GM18526 (cell line): Measurements from ENCODE around the gene NEK7.

Experiments
- POLR2A ChIP-seq: IDR thresholded peaks from 3 replicates; pipeline ENCODE4 v1.6.1; 2011; ENCODE audit not compliant: insufficient read length; ENCODE audit errors: extremely low read depth

The NEK7 gene

DNA sequence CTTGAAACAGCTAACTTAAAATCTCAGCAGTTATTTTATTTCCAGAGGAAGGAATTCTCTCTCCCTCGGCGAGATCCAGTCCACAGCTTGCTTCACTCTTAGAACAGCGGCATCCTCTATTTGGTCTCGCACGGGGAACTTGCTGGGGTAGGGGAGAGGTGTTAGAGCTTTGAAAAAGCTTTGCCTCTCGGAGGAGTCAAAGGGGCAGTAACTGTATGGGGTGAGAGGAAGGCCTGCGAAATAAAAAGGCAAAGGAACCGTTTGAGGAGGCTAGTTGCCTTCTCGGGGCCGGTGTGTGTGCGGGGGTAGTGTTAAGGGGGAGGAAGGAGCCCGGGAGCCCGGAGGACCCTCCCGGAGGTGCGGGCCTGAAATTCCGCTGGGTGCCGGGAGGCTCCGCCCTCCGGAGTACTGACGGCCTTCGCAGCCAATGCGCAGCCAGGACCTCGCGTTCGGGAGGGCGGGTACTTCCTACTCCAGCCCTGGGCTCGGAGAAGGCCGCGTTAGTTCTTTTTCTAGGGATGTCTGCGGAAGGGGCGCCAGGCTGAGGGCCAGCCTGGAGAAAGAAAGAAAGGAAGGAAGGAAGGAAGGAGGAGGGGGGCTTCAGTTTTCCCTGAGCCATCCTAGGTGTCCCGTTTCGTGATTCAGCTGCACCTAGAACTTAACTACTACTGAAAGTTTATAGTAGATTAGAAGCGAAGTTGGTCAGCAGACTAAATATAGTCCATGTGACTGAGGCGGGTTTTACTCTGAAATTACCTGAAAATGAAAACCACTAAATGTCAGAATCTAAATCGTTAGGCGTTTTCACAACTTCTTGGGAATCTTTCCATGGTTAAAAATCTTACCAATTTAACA is 2.2 kb downstream of the NEK7 start:
- peak; percentile 74 for TF ChIP-seq POLR2A

DNA sequence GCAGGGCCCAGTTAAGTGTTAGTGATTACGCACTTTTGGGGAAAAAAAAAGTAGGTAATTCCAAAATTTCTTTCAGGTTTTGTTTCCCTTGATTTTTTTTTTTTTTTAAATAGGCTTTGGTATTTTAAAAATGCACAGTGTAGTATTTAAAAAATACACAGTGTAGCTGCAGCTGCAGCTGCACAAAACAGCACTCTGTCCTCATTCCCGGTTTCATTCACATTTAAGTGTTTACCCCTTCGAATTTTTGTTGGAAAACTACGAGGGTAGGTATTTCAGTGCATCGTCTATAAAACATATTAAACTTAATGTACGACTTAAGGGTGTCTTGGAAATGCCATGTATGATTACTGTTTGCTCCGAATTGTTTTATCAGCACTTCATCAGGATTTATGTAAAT is 3.4 kb downstream of the NEK7 start:
- no peak for TF ChIP-seq POLR2A

DNA sequence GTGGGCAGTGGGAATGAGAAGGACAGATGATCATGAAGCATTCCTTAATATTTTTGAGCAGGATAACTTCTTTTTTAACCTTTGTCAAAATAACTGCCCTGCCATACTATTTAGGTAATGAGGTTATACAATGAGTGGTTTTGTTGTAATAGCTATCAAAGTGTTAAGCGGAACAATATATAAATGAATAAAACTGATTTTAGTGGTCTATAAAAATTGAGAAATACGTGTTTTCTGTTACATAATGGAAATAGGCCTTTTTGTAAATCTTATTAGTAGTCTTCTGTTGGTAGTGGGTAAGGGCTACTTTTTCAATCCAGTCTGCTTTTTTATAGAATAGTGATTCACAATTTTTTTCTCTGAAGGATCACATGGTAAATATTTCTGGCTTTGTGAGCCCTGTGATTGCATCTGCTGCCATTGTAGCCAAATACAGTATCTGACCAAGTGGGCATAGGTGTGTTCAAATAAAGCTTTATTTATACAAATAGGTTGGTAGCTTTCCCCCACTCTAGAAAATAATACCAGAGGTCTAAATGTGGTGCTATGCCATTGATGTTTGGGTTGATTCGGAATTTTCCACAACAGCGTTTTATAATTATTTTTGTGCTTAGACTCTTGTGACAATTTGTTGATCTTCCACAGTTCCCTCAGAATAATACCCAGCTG is 4.3 kb downstream of the NEK7 start:
- TF ChIP-seq POLR2A = no peak

DNA sequence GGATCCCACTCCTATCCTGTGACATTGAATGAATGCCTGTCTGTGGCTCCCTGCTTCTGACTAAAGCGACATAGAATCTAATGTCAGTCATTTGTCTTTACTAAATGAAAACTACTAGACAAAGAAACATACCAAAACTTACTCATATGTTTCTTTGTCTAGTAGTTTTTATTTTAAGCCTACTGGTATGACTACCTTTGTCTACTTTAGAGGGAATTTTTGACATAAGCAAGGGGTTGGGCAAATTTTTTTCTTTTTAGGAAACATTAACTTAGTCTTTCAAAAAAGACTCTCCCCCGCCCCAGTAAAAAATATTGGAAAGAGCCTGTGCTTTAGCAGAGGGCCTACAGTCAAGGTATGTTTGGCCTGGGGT is 4.9 kb downstream of the NEK7 start:
- TF ChIP-seq POLR2A = no peak

DNA sequence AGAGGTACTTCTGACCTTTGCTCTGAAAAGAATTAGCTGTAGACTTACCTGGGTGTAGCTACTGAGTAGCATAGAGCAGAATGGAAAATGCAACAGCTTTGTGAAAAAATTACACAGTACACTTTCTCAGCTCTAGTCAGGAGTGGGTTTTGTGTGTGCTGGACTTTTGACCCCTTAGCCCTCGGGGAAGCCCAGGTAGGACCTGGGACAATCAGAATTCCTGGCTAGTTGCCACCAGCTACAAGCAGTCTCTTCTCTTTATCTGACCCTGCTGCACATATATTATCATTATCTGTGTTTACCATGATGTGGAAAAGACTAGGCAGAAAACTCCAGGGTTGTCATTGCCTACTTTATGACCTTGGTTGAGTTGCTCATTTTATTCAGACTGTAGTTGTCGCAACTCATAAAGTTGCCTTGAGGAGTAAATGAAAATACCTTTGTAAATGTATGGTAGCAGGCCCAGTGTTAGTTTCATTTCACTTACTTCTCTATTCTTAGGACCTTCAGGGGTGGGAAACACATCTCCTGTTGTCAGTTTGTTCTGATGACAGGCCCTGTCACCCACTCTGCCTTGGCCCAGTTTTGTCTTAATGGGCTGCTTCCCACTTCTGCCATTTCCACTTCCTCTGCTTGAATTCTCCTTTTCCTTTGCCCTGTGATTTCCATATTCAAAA is 5.4 kb downstream of the NEK7 start:
- TF ChIP-seq POLR2A = no peak

DNA sequence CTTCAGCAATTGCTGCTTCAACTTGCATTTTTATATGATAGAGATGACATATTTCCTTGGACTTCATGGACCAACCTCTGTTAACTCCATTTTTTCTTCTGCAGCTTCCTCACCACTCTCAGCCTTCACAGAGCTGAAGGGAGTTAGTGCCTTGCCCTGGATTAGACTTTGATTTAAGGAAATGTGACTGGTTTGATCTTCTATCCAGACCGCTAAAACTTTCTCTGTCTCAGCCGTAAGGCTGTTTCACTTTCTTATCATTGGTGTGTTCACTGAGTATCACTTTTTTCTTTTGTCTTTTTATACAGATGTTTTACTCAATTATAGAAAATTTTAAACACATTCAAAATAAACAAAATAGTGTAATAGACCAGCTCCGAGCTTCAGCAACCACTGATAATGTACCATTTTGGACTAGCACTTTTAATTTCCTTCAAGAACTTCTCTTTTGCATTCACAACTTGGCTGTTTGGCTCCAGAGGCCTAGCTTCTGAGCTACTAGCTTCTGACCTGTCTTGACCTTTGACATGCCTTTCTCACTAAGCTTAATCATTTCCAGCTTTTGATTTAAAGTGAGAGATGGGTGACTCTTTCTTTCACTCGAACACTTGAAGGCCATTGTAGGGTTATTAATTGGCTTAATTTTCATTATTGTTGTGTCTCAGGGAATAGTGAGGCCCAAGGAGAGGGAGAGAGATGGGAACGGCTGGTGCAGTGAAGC is 9.3 kb downstream of the NEK7 start:
- TF ChIP-seq POLR2A = no peak

DNA sequence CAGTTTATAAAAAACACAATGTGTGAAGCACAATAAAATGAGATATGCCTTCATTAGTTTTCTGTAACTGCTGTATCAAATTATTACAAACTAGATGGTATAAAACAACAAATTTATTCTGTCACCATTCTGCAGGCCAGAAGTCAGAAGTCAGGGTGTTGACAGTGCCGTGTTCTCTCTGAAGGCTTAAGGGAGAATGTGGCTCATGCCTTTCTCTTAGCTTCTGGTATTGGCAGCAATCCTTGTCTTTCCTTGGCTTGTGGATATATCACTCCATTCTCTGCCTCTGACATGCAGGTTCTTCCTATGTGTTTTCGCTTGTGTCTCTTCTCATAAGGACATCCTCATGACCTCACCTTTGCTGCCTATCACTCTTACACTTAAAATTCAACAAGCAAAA is 10.1 kb downstream of the NEK7 start:
- TF ChIP-seq POLR2A = no peak

DNA sequence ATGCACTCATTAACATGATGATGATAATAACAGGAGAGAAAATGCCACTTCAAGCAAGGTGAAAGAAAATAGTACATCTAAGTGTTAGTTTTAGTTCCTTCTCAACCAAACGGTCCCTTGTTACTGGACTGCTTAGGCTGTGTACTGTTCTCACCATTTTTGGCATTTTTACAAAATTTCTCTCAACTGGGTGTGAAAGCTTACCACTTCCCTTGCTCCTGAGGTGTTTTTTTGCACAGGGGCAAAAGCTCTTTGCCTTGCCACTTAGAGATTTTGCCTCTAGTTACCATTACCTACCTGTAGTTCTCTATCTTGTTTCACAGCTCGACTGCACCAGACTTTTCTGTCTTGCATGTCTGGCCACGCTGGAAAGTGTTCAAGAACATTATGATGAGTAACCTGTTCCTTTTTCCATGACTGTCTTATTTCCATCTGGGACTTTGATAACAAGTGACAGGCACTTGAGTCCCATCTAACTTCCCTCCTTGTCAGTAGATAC is 10.7 kb downstream of the NEK7 start:
- TF ChIP-seq POLR2A = no peak

DNA sequence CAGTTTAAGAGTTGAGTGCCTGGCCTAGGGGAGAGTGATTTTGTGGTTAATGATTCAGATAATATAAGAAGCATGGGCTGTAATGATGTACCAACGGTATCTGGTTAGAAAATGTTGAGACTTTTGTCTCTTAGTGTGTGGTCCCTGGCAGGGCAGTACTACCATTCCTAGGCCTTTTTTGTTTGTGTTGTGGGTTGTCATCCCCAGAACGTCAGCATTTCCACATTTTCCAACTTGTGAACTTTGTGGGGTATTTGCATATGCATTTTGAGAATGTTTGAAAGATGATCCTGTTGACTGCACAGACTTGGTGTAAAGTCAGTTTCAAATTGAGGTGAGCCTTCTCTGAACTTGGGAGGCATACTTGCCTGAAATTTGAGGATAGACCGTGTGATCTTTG is 11.4 kb downstream of the NEK7 start:
- no peak for TF ChIP-seq POLR2A

DNA sequence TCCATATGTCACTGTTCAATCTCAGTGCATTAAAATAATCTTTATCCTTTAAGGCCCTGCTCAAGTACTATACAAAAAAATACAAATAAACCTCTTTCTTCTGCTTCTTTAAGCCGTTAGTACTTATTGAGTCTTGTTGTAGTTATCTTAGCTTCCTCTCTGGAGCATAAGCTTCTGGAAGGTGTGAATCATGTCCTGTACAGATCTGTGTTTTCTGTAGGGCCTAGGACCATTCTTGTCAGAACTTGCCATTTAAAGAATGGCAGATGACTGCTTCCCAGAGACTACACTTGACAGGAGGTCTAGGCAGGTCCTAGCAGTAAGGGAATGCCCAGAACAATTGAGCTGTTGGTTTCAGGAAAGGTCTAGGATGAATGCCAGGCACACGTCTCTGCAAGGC is 12.9 kb downstream of the NEK7 start:
- no peak for TF ChIP-seq POLR2A

DNA sequence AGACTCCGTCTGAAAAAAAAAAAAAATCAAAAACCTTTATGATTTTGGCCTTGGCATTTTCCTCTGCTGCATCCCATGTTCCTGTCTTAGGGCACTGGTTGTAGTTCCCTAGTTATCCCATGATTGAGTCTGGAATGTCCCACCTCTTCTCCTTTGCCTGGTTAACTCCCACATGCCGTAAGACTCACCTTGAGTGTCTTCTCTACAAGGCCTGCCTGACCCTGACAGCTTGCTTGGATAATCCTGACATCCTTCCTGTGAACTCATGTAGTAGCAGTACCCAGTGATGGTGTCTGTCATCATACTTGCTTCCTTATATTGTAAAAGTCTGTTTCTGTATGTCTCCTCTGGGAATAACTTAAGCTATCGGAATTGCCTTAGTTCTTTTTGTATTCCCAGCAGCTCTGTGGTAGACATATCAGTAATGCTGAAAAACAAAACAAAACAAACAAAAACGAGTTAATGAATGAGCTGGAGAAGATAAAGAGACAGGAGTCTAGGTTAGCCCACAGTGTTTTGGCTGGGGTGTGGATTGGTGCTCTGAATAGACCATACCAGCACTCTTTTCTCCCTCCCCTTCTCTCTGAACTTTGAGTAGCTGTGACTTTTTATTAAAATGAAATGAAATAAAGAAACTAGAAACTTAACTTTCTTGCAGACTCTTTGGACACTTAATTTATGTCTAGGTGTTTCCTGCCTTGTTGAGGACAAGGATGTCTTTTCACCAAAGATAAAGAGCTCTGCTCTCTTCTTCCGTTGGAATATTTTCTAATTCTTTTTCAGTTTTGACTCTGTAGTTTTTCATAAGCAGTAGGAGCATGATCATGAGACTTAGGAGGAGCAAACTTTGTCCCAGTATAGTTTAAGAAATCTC is 15.1 kb downstream of the NEK7 start:
- no peak for TF ChIP-seq POLR2A

DNA sequence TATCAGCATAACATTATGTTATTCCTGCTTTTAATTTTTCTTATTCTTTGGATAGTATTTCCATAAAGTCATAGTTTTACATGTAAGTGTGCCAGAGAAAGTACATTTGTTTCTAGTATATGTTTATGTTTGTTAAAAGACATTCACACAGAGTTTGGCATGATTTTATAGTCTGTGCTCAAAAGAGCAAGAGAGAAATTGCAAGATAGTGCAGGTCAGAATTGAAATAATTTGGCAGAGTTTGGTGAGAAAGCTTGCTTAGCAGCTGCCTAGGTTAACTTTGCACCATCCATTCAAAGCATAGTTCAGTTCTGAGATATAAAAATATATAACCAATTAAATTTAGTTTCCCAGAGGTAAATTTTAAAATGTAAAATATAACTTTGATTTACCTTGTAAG is 17.0 kb downstream of the NEK7 start:
- no peak for TF ChIP-seq POLR2A

DNA sequence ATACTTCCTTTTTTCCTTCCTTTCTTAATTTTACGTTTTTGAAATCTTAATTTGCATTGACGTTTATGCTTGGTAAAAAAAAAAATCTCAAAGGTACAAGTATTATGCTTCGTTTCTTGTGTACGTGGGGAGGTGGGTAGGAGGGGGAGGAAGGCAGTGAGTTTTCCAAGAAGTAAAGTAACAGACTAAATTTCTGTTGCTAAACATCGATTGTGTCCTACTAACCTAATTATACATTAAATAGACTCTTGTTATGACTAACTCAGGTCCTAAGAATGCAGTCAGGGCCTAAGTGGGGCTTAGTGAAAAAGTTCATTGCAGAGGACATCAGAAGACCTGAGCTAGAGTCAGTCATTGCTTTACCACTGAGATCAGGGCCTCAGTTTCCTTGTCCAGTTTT is 17.5 kb downstream of the NEK7 start:
- no peak for TF ChIP-seq POLR2A

DNA sequence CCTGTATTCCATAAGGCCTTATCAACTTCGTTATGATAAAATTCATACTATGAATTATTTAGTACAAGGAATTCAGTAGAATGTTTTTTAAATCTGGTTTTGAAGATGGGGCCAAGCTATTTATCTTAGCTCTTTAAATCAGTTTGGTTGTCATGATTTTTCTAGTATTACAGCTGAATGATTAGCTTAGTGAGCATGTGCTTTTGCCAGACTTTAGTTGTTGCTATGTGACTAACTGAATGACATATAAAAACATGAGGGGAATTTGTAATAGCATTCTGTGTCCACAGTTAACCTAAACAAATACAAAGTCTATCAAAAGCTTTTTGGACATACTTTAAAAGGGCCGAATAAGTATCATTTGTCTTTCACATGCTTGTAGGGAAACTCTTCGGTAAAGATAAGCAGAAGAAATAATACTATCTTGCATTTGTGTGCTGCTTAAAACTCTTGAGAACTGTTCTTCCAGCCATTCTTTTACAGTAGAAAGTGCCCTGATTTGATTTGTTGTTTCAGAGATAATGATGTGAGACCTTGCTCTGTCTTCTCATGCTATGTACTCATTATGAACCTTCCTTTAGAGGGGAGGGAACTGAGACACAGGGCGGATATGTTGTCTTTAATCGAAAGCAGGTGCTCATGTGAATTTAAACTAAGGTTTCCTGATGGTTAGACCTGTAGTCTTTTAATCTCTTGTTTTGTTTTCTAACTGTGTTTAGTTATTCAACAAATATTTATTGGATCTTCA is 18.8 kb downstream of the NEK7 start:
- no peak for TF ChIP-seq POLR2A

DNA sequence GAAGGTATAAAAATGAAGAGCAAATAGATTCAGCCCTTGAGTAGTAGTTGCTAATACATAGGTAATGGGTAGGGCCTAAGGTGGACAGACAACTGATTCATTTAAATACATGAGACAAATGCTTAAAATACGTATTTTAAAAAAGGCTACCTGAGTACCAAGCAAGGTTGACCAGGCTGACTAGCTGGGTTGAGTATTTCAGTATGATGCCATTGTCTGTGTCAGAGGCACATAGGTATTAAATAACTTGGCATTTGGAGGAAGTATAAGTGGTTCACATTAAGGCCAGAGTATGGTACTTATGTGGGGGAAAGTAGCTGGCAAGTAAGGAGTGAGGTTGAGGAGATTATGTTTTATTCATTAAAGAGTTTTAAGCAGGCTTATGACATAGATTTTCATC is 19.4 kb downstream of the NEK7 start:
- TF ChIP-seq POLR2A = no peak
